ENCODE measurements around the gene TCF25.

The TCF25 gene

DNA sequence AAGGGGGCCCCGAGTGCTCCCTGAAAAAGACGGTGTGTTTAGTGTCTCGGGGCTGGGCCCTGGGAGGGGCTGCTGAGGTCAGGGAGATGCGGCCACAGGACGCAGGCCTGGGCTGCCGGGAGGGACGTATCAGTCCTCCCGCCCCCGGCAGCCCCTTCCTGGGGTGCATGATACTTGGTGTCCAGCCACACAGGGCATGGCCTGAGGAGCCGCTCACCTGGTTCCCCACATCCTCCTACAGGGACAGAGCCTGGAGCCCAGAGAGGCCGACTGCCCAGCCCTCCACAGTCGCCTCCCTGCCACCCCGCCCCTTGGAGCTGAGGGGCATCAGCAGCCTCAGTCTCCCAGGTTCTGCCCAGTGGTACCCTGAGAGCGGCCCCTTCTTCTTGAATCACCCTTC, 63.1 kb downstream of the TCF25 start:
- Histone ChIP-seq H3K4me3 (ENCODE audit: low read depth, low read length) (no peak overlapping the region), H3K27ac (ENCODE audit: extremely low read depth, low read depth, low read length) (no peak overlapping the region), H3K36me3 (ENCODE audit: control insufficient read depth in 2 of 2, insufficient read depth in 1 of 2, low read length in 2 of 2) (peaks cover 0 to 5% of the 10 kb centered on the region in 2 experiments; a peak in 1 of 3 replicates), H3K9me3 (ENCODE audit: control insufficient read depth, insufficient read depth, low read depth, low read length) (no peaks in the 10 kb centered on the region), H3K4me1 (ENCODE audit: control insufficient read depth, insufficient read depth, low read length) (no peaks in the 10 kb centered on the region)
- ChIA-PET CTCF (no interaction called here), POLR2A (no interaction called here)
- TF ChIP-seq ZNF623 (tag by site-specific recombination; IDR thresholded peaks at IDR 0.05) (no peak), ZNF624 (tag by site-specific recombination; IDR thresholded peaks at IDR 0.05) (no peak), ZBTB6 (tag by site-specific recombination; IDR thresholded peaks at IDR 0.05) (no peak), ZNF157 (tag by site-specific recombination; IDR thresholded peaks at IDR 0.05) (no peak), ZNF175 (tag by site-specific recombination; IDR thresholded peaks at IDR 0.05) (no peak), ZNF785 (tag by site-specific recombination; IDR thresholded peaks at IDR 0.05) (no peak), ZNF514 (tag by site-specific recombination; IDR thresholded peaks at IDR 0.05) (no peak), ZNF510 (tag by site-specific recombination; IDR thresholded peaks at IDR 0.05; ENCODE audit: insufficient replicate concordance) (no peak), ZNF366 (tag by site-specific recombination; conservative IDR thresholded peaks at IDR 0.05) (no peak), ZNF629 (tag by site-specific recombination; IDR thresholded peaks at IDR 0.05) (no peak), ZNF37A (tag by site-specific recombination; IDR thresholded peaks at IDR 0.05) (no peak), FEZF1 (tag by site-specific recombination; IDR thresholded peaks at IDR 0.05) (no peak), ZNF354C (tag by site-specific recombination; IDR thresholded peaks at IDR 0.05; ENCODE audit: borderline replicate concordance, low read depth) (no peak), SCRT1 (tag by site-specific recombination; IDR thresholded peaks at IDR 0.05; ENCODE audit: borderline replicate concordance) (no peak)
- TF ChIP-seq, protein P1, sequence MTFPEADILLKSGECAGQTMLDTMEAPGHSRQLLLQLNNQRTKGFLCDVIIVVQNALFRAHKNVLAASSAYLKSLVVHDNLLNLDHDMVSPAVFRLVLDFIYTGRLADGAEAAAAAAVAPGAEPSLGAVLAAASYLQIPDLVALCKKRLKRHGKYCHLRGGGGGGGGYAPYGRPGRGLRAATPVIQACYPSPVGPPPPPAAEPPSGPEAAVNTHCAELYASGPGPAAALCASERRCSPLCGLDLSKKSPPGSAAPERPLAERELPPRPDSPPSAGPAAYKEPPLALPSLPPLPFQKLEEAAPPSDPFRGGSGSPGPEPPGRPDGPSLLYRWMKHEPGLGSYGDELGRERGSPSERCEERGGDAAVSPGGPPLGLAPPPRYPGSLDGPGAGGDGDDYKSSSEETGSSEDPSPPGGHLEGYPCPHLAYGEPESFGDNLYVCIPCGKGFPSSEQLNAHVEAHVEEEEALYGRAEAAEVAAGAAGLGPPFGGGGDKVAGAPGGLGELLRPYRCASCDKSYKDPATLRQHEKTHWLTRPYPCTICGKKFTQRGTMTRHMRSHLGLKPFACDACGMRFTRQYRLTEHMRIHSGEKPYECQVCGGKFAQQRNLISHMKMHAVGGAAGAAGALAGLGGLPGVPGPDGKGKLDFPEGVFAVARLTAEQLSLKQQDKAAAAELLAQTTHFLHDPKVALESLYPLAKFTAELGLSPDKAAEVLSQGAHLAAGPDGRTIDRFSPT (tag by site-specific recombination; IDR thresholded peaks at IDR 0.05), result no peak

- POLR2A ChIA-PET, result interaction anchor here (1.0 kb wide), 1 partner anchor 8 kb away, joined by 3 read pairs; no protein-coding TSS in a partner anchor
- Histone ChIP-seq H3K36me3 (ENCODE audit: control insufficient read depth in 2 of 2, insufficient read depth in 1 of 2, low read length in 2 of 2) (peaks cover 0 to 5% of the 10 kb centered on the region in 2 experiments; a peak in 1 of 3 replicates), H3K4me3 (ENCODE audit: low read depth, low read length) (no peak overlapping the region), H3K27ac (ENCODE audit: extremely low read depth, low read depth, low read length) (no peak overlapping the region), H3K9me3 (ENCODE audit: control insufficient read depth, insufficient read depth, low read depth, low read length) (no peaks in the 10 kb centered on the region), H3K4me1 (ENCODE audit: control insufficient read depth, insufficient read depth, low read length) (no peaks in the 10 kb centered on the region)
- CTCF ChIA-PET, result no interaction called here
- no peak for TF ChIP-seq REPIN1 (tag by site-specific recombination; IDR thresholded peaks at IDR 0.05; ENCODE audit: low read depth)
- TF ChIP-seq ZNF610 (tag by site-specific recombination; IDR thresholded peaks at IDR 0.05; ENCODE audit: borderline replicate concordance), result no peak
- no peak for TF ChIP-seq ZFP37 (tag by site-specific recombination; IDR thresholded peaks at IDR 0.05)
- TF ChIP-seq ZNF248 (tag by site-specific recombination; IDR thresholded peaks at IDR 0.05), result no peak
- TF ChIP-seq, protein P2, sequence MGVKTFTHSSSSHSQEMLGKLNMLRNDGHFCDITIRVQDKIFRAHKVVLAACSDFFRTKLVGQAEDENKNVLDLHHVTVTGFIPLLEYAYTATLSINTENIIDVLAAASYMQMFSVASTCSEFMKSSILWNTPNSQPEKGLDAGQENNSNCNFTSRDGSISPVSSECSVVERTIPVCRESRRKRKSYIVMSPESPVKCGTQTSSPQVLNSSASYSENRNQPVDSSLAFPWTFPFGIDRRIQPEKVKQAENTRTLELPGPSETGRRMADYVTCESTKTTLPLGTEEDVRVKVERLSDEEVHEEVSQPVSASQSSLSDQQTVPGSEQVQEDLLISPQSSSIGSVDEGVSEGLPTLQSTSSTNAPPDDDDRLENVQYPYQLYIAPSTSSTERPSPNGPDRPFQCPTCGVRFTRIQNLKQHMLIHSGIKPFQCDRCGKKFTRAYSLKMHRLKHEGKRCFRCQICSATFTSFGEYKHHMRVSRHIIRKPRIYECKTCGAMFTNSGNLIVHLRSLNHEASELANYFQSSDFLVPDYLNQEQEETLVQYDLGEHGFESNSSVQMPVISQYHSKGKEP (tag by site-specific recombination; IDR thresholded peaks at IDR 0.05), result no peak
- no peak for TF ChIP-seq ZNF654 (tag by site-specific recombination; IDR thresholded peaks at IDR 0.05; ENCODE audit: low read depth)
- no peak for TF ChIP-seq ZNF433 (tag by site-specific recombination; IDR thresholded peaks at IDR 0.05; ENCODE audit: low read depth)
- TF ChIP-seq, protein P3, sequence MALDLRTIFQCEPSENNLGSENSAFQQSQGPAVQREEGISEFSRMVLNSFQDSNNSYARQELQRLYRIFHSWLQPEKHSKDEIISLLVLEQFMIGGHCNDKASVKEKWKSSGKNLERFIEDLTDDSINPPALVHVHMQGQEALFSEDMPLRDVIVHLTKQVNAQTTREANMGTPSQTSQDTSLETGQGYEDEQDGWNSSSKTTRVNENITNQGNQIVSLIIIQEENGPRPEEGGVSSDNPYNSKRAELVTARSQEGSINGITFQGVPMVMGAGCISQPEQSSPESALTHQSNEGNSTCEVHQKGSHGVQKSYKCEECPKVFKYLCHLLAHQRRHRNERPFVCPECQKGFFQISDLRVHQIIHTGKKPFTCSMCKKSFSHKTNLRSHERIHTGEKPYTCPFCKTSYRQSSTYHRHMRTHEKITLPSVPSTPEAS (tag by site-specific recombination; IDR thresholded peaks at IDR 0.05), result no peak
- TF ChIP-seq ZFP3 (tag by site-specific recombination; IDR thresholded peaks at IDR 0.05; ENCODE audit: low read depth), result no peak
- TF ChIP-seq ZNF112 (tag by site-specific recombination; IDR thresholded peaks at IDR 0.05), result no peak
- no peak for TF ChIP-seq ZNF16 (tag by site-specific recombination; IDR thresholded peaks at IDR 0.05; ENCODE audit: low read depth)
- no peak for TF ChIP-seq ZNF629 (tag by site-specific recombination; IDR thresholded peaks at IDR 0.05)
- TF ChIP-seq ZNF561 (tag by site-specific recombination; IDR thresholded peaks at IDR 0.05; ENCODE audit: borderline replicate concordance), result no peak
- no peak for TF ChIP-seq ZBTB20 (tag by site-specific recombination; IDR thresholded peaks at IDR 0.05)
Measured at GRCh38 chr16:89936981-89937380, 63.6 kb downstream of the TCF25 start.

All from HEK293 (cell line).